ENCODE measurements around the gene TM7SF3.

- TF ChIP-seq POLR2A (IDR thresholded peaks at IDR 0.05): no peak
- TF ChIP-seq CTCF (IDR thresholded peaks at IDR 0.05): no peak
Measured at GRCh38 chr12:27002141-27002540, 12.0 kb downstream of the TM7SF3 start.

Data from tibial nerve (tissue), 3 donors.